Immature natural killer cell (primary cell): Measurements from ENCODE around the gene MALAT1. TPM values are rescaled to one million over a fixed set of nuclear protein-coding genes. Genes with fewer than 3 reads are reported as not detected.
"Not testable (repeated sequence)": the region's sequence is repeated elsewhere in the genome, so short reads cannot be mapped to it uniquely, and the experiment has no call there.

Source experiments
- DNase-seq, 3 donors: peaks; one replicate each; pipeline ENCODE4 v3.0.0; 2022; ENCODE audit warnings: mixed read lengths in 1 of 3
- H3K27ac Mint-ChIP-seq, 6 donors: one replicate each; pipeline ENCODE4 v1.8.0; 2020; ENCODE audit warnings: mixed read lengths in 6 of 6, mild to moderate bottlenecking in 5 of 6, inconsistent platforms in 4 of 6, moderate library complexity in 3 of 6
- H3K27me3 Mint-ChIP-seq, 3 donors: one replicate each; pipeline ENCODE4 v1.8.0; 2020 to 2021; ENCODE audit warnings: low read depth in 3 of 3, mild to moderate bottlenecking in 3 of 3, mixed read lengths in 3 of 3, moderate library complexity in 3 of 3, inconsistent platforms in 1 of 3
- H3K36me3 Mint-ChIP-seq, 3 donors: one replicate each; pipeline ENCODE4 v1.8.0; 2020; ENCODE audit warnings: mixed read lengths in 3 of 3, inconsistent platforms in 2 of 3, mild to moderate bottlenecking in 2 of 3
- H3K4me1 Mint-ChIP-seq, 2 donors: one replicate each; pipeline ENCODE4 v1.8.0; 2020; ENCODE audit warnings: inconsistent platforms in 2 of 2, mild to moderate bottlenecking in 2 of 2, mixed read lengths in 2 of 2, moderate library complexity in 1 of 2
- H3K4me3 Mint-ChIP-seq, 5 donors: one replicate each; pipeline ENCODE4 v1.8.0; 2020; ENCODE audit warnings: mild to moderate bottlenecking in 5 of 5, mixed read lengths in 5 of 5, inconsistent platforms in 3 of 5, moderate library complexity in 3 of 5
- H3K9me3 Mint-ChIP-seq, 6 donors: one replicate each; pipeline ENCODE4 v1.8.0; 2020; ENCODE audit warnings: mild to moderate bottlenecking in 6 of 6, mixed read lengths in 6 of 6, inconsistent platforms in 4 of 6, moderate library complexity in 3 of 6
- polyA plus RNA-seq, 3 donors: library from polyadenylated mRNA; unstranded; fragments of 300-500 nt; fragmentation: Illumina TruSeq; gene quantifications; one replicate each; pipeline ENCODE4 v1.2.3, GENCODE V29; 2021

Gene MALAT1
- polyA plus RNA-seq, 3 donors from 2014 or later, result 1,459 to 3,517 (median 2,451) TPM

DNA sequence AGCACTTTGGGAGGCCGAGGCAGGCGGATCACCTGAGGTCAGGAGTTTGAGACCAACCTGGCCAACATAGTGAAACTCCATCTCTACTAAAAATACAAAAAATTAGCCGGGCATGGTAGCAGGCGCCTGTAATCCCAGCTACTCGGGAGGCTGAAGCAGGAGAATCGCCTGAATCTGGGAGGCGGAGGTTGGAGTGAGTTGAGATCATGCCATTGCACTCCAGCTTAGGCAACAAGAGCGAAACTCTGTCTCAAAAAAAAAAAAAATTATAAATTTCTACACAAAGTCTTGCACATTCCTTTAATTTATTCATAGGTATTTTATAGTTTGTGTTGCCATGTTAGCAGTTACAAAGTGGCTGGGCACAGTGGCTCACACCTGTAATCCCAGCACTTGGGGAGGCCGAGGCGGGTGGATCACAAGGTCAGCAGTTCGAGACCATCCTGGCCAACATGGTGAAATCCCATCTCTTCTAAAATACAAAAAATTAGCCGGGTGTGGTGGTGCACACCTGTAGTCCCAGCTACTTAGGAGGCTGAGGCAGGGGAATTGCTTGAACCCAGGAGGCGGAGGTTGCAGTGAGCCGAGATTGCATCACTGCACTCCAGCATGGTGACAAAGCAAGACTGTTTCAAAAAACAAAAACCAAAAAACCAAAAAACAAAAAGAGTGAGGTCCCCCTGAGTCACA is 26.1 kb upstream of the MALAT1 start:
- H3K9me3 Mint-ChIP-seq, H3K36me3 Mint-ChIP-seq, DNase-seq: not testable (repeated sequence)
- peak overlapping the region; percentile 78 to 98 (median 96) for H3K27ac Mint-ChIP-seq
- peaks cover 4 to 21% (median 10%) of the 10 kb centered on the region in 3 donors for H3K27me3 Mint-ChIP-seq
- H3K4me1 Mint-ChIP-seq, result peaks cover 16 to 24% of the 10 kb centered on the region in 2 donors
- peak overlapping the region in 1 of 5 donors; percentile 57 for H3K4me3 Mint-ChIP-seq

DNA sequence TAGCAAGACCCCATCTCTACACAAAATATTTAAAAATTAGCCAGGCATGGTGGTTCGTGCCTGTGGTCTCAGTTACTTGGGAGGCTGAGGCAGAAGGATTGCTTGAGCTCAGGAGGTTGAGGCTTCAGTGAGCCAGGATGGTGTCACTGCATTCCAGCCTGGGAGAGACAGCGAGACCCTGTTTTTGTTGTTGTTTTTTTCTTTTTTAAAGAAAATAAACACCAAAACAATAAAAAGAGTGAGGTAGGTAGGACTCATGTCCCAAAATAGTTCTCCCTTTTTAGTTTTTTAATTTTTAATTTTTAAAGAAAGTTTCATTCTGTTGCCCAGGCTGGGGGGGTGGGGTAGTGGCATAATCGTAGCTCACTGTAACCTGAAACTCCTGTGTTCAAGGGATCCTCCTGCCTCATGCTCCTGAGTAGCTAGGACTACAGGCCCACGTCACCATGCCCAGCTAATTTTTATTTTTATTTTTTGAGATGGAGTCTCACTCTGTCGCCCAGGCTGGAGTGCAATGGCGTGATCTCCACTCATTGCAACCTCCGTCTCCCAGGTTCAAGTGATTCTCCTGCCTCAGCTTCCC is 25.5 kb upstream of the MALAT1 start:
- H3K27me3 Mint-ChIP-seq, result peaks cover 4 to 22% (median 10%) of the 10 kb centered on the region in 3 donors
- no peak overlapping the region for H3K4me3 Mint-ChIP-seq
- H3K36me3 Mint-ChIP-seq, result no peaks in the 10 kb centered on the region
- H3K27ac Mint-ChIP-seq, result peak overlapping the region in 1 of 6 donors; percentile 97
- no peaks in the 10 kb centered on the region for H3K9me3 Mint-ChIP-seq
- peaks cover 16 to 28% of the 10 kb centered on the region in 2 donors for H3K4me1 Mint-ChIP-seq
- no peak for DNase-seq

DNA sequence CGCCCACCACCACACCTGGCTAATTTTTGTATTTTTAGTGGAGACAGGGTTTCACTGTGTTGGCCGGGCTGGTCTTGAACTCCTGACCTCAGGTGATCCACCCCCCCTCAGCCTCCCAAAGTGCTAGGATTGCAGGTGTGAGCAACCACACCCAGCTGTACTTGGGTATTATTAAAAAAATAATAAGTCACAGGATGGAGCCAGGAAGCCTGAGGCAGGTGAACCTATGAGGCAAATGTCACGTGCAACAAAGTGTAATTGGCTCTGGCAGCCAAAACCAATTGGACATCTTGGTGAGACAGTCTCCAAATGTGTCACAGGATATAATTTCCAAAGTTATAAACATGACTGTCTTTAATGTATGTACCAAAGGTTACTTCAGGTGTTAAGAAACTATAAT is 24.0 kb upstream of the MALAT1 start:
- peak overlapping the region in 3 of 5 donors; percentile 15 to 32 (median 21) for H3K4me3 Mint-ChIP-seq

DNA sequence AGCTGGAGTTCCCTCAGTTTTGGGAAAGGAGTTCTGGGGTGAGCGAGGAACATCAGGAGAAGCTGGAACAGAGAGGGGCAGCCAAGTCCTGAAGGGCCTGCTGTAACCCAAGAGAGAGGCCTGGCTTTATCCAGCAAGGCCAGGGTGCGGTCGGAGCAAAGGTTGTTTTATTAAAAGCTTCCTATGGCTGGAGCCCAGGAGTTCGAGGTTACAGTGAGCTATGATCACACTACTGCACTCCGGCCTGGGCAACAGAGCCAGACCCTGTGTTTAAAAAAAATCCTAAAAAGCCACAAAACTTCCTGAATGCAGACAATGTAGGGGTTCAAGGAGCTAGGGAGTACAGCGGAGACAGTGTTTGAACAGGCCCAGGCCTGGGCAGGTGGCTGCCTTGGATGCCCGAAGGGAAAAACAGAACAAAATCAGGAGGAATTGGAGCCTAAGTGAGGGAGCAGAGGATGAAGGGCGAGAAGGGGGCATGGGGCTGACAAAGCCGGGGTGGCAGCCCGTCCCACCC is 22.2 kb upstream of the MALAT1 start:
- Mint-ChIP-seq H3K4me3 (peak overlapping the region; percentile 94 to 100 (median 98)), H3K27me3 (peaks cover 4 to 22% (median 7%) of the 10 kb centered on the region in 3 donors), H3K9me3 (no peaks in the 10 kb centered on the region), H3K36me3 (no peaks in the 10 kb centered on the region), H3K27ac (peak overlapping the region; percentile 94 to 99 (median 98)), H3K4me1 (peaks cover 16 to 24% of the 10 kb centered on the region in 2 donors)
- no peak for DNase-seq

More for the DNA sequence above, 24.0 kb upstream of the MALAT1 start:
- no peaks in the 10 kb centered on the region for H3K9me3 Mint-ChIP-seq
- peak overlapping the region in 4 of 6 donors; percentile 64 to 97 (median 72) for H3K27ac Mint-ChIP-seq
- H3K4me1 Mint-ChIP-seq, result peaks cover 16 to 30% of the 10 kb centered on the region in 2 donors
- no peak for DNase-seq
- H3K27me3 Mint-ChIP-seq, result peaks cover 4 to 22% (median 7%) of the 10 kb centered on the region in 3 donors
- no peaks in the 10 kb centered on the region for H3K36me3 Mint-ChIP-seq

DNA sequence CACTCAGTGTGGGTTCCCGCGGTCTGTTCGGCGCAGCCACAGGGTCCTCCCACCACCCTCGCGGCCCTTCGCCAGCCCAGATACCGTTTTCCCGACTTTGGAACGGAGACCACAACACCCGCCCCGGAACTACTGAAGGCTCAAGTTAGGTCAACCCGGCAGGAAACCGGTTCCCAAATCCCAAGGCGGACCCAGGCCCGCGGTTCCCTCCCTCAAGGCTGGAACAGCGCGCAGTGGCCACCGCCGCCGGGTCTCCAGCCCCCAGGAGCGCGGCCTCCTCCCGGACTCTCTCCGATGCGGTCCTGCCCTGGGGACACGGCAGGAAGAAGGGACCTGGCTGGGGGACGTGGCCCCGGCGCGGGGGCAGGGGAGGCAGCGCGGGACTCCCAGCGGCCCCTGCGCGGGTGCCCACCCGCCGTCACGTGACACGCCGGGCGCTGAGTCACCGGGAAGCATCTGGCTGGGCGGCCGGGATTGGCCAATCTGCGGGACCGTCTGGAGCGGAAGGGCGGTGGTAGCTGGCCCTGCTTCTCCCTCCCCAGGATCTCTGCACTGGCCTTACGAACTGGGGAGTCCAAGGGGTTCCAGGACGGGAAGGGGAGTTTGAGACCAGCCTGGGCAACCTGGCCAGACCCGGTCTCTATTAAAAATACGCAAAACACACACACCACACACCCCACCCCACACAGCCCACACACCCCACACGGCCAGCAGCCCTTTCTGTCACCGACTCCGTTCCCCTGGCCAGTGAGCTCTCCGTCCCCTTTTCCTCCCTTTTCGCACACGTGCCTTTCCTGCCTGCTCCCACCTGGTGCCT is 21.5 kb upstream of the MALAT1 start:
- Mint-ChIP-seq H3K9me3 (no peaks in the 10 kb centered on the region), H3K27me3 (peaks cover 4 to 17% (median 7%) of the 10 kb centered on the region in 3 donors), H3K4me1 (peaks cover 9 to 17% of the 10 kb centered on the region in 2 donors), H3K4me3 (peak overlapping the region; percentile 95 to 100 (median 99)), H3K36me3 (no peaks in the 10 kb centered on the region), H3K27ac (peak overlapping the region; percentile 99 to 100 (median 100))
- DNase-seq, result peak; percentile 87 to 88 (median 88)

DNA sequence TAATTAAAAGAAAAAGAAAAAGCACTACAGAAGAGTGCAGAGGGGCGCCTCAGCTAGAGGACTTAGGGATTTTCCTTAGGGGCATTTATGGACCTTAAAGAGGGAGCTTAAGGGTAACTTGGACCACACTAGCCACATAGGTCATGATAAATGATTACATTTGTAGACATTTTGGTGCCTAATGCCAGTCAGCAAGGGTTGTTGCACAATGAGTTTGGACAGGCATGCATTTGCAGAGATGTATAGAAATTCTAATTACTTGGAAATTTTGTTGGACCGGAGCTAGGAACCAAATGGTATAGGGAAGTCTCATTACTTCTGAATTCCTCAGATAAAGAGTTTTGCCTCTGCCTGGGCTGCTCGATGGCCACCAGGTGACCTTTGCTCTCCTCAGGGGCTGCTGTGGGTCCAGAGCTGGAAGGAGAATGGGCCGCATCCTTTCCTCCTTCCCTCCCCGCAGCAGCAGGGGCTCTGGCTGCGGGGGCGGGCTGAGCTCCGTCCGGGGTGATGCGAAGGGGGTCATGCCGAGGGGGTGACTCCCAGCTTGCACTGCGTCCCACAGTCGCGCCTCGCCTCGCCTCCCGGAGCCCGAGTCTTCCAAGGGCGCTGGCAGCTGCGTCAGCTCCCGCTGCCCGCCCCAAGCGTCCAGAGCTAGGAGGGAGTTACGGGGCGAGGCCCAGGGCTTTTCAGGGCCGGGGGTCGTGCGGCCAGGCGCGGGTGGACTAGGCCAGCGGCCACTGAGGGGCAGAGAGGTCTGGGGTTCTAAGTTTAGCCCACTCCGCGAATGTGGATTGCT is 20.3 kb upstream of the MALAT1 start:
- Mint-ChIP-seq H3K4me3 (peak overlapping the region in 3 of 5 donors; percentile 24 to 38 (median 26)), H3K27me3 (peaks cover 4 to 16% (median 7%) of the 10 kb centered on the region in 3 donors), H3K27ac (peak overlapping the region; percentile 71 to 100 (median 94)), H3K4me1 (peaks cover 8 to 16% of the 10 kb centered on the region in 2 donors), H3K36me3 (no peaks in the 10 kb centered on the region), H3K9me3 (no peaks in the 10 kb centered on the region)
- DNase-seq, result no peak

DNA sequence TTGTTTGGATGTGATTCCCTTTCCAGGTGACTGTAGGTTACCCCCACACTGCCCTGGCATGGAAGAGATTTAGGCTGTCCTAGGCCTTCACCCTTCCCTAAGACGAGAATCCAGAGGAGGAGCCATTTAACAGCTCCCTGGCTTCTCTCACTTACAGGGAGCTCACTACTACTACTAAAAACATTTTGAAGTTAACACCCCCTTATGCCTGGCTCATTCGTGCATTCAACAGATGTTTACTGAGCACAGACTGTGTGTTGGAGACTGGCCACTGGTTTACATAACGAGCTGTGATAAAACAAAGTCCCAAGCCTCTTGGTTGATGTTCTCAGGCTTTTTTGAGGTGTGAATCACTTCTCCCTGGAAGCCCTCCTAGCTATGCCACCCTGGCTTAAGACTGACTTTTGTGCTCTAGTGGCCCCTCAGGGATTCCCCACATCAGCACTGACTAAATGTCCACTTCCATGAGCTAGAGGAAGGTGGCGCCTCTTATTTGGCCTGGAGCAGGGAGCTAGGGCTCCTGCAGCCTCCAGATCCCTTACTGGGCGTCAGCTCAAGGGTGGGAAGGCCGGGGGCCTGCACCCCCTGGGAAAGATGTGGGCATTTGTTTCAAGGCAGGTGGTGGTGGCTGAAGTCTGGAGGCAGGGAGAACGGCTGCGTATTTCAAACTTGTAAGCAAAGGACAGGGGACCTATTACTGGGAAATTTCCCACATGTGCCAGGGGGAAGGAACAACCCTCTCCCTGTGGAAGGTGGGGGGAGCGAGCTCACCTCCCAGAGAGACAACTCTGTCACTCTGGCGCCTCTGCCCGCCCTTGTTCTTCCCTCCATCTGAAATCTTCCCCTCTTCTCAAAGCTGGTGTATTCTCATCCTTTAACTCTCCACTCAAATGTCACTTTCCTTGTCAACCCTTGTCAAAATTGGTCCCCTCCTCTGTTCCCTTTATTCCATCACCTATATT is 19.4 kb upstream of the MALAT1 start:
- no peaks in the 10 kb centered on the region for H3K9me3 Mint-ChIP-seq
- H3K27ac Mint-ChIP-seq, result peak overlapping the region in 5 of 6 donors; percentile 28 to 87 (median 81)
- no peak for DNase-seq
- peak overlapping the region in 3 of 5 donors; percentile 12 to 38 (median 21) for H3K4me3 Mint-ChIP-seq
- H3K36me3 Mint-ChIP-seq, result no peaks in the 10 kb centered on the region
- peaks cover 8 to 16% of the 10 kb centered on the region in 2 donors for H3K4me1 Mint-ChIP-seq
- H3K27me3 Mint-ChIP-seq, result peaks cover 7 to 16% (median 8%) of the 10 kb centered on the region in 3 donors

DNA sequence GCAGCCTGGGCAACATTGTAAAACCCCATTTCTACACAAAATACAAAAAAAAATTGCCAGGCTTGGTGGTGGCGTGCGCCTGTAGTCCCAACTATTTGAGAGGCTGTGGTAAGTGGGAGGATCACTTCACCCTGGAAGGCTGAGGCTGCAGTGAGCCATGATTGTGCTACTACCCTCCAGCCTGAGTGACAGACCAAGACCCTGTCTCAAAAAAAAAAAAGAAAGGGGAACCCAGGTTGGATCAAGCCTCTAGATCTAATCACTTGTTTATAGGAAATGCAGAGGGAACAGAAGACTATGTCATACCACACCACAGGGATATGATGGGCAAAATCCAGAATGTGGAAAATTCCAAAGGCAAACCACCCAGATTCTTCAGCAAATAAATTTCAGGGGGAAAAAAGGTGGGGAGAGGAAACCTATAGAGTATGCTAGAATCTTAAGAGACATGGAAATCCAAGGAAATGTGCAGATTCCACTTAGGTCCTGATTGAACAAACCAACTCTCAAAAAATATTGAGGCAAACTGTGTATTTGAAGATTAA is 16.5 kb upstream of the MALAT1 start:
- H3K9me3 Mint-ChIP-seq, result no peaks in the 10 kb centered on the region
- DNase-seq, result no peak

DNA sequence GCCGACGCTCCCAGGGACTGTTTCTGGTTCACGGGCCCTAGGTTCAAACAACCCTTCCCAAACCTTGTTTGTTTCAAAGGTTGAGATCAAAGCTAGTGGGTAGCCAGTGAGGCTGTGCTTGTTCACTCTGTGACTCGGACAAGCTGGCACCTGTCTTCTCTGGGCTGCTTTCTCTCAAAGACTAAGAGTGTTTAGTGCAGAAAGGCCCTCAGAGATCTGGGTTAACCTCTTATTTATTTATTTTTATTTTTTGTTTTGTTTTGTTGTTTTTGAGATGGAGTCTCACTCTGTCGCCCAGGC is 13.0 kb upstream of the MALAT1 start:
- H3K36me3 Mint-ChIP-seq, result no peaks in the 10 kb centered on the region
- H3K9me3 Mint-ChIP-seq, result no peaks in the 10 kb centered on the region
- H3K27me3 Mint-ChIP-seq, result peaks cover 2 to 5% (median 2%) of the 10 kb centered on the region in 3 donors
- DNase-seq, result no peak
- no peak overlapping the region for H3K4me3 Mint-ChIP-seq
- peaks cover 5% of the 10 kb centered on the region in 2 donors for H3K4me1 Mint-ChIP-seq
- H3K27ac Mint-ChIP-seq, result no peak overlapping the region

More for the DNA sequence above, 16.5 kb upstream of the MALAT1 start:
- H3K36me3 Mint-ChIP-seq, result no peaks in the 10 kb centered on the region
- no peak overlapping the region for H3K27ac Mint-ChIP-seq
- peaks cover 0 to 8% of the 10 kb centered on the region in 2 donors for H3K4me1 Mint-ChIP-seq
- H3K27me3 Mint-ChIP-seq, result peaks cover 3 to 7% (median 5%) of the 10 kb centered on the region in 3 donors
- H3K4me3 Mint-ChIP-seq, result no peak overlapping the region

DNA sequence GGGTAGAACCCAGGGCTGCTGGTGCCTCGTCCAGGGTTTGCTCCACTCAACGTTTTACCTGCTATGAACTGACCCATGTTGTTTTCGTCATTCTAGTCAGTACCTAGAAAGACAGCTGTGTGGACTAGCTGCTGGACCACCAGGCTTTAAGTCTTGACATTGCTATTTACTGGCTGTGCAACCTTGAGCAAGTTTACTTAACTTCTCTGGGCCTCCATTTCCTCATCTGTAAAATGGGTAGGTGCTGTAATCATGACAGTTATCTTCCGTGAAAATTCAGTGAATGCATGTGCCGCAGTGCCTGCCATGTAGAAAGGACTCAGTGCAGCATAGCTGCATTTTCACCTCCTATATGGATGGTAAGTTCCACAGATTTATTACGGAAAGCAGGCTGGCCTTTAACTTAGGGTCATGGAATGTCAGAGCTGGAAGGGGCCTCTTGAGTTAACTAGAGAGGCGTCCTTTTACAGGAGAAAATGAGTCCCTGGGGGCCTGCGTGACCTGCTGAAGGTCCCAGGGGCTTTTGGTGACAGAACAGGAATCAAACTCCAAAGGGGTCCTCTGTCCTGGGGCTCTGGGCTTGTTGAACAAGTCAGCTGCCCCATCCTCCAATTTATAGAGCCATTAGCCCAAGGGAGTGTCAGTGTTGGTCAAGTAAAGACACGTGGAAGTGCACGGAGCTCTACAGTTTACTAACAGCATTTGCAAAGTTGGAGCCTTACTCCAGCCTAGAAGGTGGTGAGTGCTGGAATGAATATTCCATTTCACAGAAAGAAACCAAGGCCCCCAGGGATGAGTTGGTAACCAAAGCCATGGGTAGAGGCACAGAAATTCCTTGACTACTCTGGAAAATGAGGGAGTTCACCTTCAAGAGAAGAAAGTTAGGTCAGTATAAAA is 12.0 kb upstream of the MALAT1 start:
- Mint-ChIP-seq H3K9me3 (no peaks in the 10 kb centered on the region), H3K4me3 (peak overlapping the region in 1 of 5 donors; percentile 17), H3K36me3 (no peaks in the 10 kb centered on the region), H3K27me3 (peaks cover 2 to 5% (median 2%) of the 10 kb centered on the region in 3 donors), H3K4me1 (peaks cover 5% of the 10 kb centered on the region in 2 donors), H3K27ac (no peak overlapping the region)
- DNase-seq, result no peak
